Measurements from ENCODE around the gene NFE2L1.

DNA sequence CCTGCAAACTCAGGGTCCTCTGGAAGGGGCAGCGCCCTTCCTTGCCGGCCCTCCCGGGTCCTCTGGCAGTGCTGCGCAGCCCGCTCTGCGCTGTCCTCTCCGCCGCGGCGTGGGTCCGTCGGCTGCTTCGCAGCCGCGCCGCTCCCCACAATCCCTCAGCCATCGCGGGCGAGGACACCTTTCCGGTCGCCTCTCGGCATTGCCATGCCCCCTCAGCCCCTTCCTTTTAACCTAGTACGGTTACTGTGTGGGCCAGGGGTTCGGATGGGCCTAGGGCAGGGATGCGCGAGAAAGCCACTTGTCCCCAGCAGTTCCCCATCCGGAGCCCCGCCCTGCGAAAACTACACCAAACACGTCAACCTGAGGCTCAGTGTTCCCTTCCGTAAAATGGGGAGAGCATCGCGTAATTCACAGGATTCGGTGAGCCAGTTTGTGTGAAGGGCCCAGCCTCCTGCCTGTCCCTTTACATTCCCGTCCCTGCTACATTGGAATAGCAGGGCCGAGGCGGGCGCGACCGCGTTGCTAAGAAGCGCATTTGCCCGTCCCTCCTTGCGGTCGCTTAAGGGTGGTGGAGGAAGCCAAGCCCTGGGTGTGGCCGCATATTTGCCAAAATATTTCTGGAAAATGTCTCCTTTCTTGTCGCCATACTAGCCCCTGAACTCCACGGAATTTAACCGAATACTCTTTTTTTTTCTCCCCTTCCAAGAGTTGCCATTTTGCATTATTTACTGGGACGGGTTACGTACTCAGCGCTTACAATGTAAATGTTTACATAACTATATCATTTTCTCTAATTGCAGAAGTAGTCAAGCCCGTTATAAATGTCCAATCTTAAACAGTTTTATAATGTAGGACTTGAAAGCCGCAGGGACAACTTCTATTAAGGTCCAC lies 23.8 kb upstream of the NFE2L1 start:
- TF ChIP-seq, protein P1, sequence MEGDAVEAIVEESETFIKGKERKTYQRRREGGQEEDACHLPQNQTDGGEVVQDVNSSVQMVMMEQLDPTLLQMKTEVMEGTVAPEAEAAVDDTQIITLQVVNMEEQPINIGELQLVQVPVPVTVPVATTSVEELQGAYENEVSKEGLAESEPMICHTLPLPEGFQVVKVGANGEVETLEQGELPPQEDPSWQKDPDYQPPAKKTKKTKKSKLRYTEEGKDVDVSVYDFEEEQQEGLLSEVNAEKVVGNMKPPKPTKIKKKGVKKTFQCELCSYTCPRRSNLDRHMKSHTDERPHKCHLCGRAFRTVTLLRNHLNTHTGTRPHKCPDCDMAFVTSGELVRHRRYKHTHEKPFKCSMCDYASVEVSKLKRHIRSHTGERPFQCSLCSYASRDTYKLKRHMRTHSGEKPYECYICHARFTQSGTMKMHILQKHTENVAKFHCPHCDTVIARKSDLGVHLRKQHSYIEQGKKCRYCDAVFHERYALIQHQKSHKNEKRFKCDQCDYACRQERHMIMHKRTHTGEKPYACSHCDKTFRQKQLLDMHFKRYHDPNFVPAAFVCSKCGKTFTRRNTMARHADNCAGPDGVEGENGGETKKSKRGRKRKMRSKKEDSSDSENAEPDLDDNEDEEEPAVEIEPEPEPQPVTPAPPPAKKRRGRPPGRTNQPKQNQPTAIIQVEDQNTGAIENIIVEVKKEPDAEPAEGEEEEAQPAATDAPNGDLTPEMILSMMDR (IDR thresholded peaks at IDR 0.05) = no peak
- no peak for TF ChIP-seq POLR2A (IDR thresholded peaks at IDR 0.05)
